Bronchial epithelial cell (primary cell): ENCODE data around the gene OR13D1. TPM values are rescaled to one million over a fixed set of nuclear protein-coding genes. Genes with fewer than 3 reads are reported as not detected.

Source experiments
- DNase-seq: peaks from one replicate; pipeline ENCODE4 v3.0.0-alpha.2; 2010; ENCODE audit warnings: low read depth
- FAIRE-seq: peaks from 2 replicates; lab custom pipeline; 2011; peaks lifted over from hg19 to GRCh38; lab: Jason Lieb, UNC
- H3K27me3 ChIP-seq: 2 replicates; pipeline ENCODE4 v1.5.1; 2011; ENCODE audit warnings: low read length; ENCODE audit not compliant: control insufficient read depth, insufficient read depth
- H3K36me3 ChIP-seq: 2 replicates; pipeline ENCODE4 v1.5.1; 2011; ENCODE audit warnings: low read length; ENCODE audit not compliant: control insufficient read depth, insufficient read depth
- H3K4me3 ChIP-seq: 2 replicates; pipeline ENCODE4 v1.5.1; 2011; ENCODE audit warnings: mild to moderate bottlenecking, low read depth, low read length, control low read depth
- total RNA-seq: library from RNA; depleted of rRNA; stranded (reverse); fragments of >200 nt; gene quantifications from 2 replicates; pipeline ENCODE4 v1.2.1, GENCODE V29; 2014
- TF ChIP-seq, protein P1 (sequence below): IDR thresholded peaks from 2 replicates; pipeline ENCODE4 v1.5.1; 2011; ENCODE audit warnings: mild to moderate bottlenecking, moderate library complexity, low read length, control low read depth, inconsistent platforms; ENCODE audit not compliant: insufficient read depth, severe bottlenecking

OR13D1 gene
- total RNA-seq, 1 donor from 2014 or later: not detected

- no peak for DNase-seq
- TF ChIP-seq, protein P1, sequence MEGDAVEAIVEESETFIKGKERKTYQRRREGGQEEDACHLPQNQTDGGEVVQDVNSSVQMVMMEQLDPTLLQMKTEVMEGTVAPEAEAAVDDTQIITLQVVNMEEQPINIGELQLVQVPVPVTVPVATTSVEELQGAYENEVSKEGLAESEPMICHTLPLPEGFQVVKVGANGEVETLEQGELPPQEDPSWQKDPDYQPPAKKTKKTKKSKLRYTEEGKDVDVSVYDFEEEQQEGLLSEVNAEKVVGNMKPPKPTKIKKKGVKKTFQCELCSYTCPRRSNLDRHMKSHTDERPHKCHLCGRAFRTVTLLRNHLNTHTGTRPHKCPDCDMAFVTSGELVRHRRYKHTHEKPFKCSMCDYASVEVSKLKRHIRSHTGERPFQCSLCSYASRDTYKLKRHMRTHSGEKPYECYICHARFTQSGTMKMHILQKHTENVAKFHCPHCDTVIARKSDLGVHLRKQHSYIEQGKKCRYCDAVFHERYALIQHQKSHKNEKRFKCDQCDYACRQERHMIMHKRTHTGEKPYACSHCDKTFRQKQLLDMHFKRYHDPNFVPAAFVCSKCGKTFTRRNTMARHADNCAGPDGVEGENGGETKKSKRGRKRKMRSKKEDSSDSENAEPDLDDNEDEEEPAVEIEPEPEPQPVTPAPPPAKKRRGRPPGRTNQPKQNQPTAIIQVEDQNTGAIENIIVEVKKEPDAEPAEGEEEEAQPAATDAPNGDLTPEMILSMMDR: no peak
- FAIRE-seq: no peak
These were observed 17.3 kb downstream of the OR13D1 start for GRCh38 chr9:104711604-104712003.

DNA sequence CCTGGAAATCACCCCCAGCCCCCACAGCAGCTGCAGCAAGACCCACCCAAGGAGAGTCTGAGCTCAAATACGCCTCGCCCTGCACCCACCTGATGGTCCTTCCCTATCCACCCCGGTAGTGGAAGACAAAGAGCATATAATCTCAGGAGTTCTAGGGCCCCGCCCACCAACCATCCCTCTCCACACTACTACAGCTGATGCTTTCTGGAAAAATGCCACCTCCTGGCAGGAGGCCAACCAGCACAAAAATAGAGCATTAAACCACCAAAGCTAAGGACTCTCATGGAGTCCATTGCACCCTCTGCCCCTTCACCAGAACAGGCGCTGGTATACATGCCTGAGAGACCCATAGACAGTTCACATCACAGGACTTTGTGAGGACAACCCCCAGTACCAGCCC, 30.7 kb downstream of the OR13D1 start:
- no peak for FAIRE-seq
- Histone ChIP-seq H3K36me3 (no peaks in the 10 kb centered on the region), H3K4me3 (no peak overlapping the region), H3K27me3 (no peaks in the 10 kb centered on the region)
- no peak for DNase-seq
- TF ChIP-seq, protein P1: no peak

More at GRCh38 chr9:104711604-104712003, 17.3 kb downstream of the OR13D1 start:
- Histone ChIP-seq H3K4me3 (no peak overlapping the region), H3K36me3 (no peaks in the 10 kb centered on the region), H3K27me3 (no peaks in the 10 kb centered on the region)

- DNase-seq (no peak), FAIRE-seq (no peak)
- no peaks in the 10 kb centered on the region for H3K27me3 ChIP-seq
- TF ChIP-seq, protein P1: no peak
- no peaks in the 10 kb centered on the region for H3K36me3 ChIP-seq
- no peak overlapping the region for H3K4me3 ChIP-seq
These were observed 44.1 kb downstream of the OR13D1 start for GRCh38 chr9:104738452-104738851.

DNA sequence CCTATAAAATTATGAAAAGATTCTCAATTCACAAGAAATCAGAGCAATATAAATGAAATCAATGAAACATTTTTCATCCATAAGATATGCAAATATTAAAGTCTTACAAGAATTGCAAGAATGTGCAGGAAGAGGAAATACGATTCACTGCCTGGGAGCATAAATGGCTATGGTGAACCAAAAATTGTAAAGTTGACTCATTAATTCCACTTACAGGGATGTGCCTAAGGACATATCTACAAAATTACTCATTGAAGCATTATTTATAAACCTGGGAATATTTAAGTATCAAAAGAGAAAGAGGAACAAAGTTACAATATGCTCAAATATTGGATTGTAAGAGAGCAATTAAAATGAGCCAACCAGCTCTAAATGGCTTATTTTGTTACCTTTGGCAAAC, 46.3 kb downstream of the OR13D1 start:
- FAIRE-seq (no peak), DNase-seq (peak; percentile 78)
- TF ChIP-seq, protein P1: no peak
- no peaks in the 10 kb centered on the region for H3K27me3 ChIP-seq
- no peak overlapping the region for H3K4me3 ChIP-seq
- no peaks in the 10 kb centered on the region for H3K36me3 ChIP-seq

DNA sequence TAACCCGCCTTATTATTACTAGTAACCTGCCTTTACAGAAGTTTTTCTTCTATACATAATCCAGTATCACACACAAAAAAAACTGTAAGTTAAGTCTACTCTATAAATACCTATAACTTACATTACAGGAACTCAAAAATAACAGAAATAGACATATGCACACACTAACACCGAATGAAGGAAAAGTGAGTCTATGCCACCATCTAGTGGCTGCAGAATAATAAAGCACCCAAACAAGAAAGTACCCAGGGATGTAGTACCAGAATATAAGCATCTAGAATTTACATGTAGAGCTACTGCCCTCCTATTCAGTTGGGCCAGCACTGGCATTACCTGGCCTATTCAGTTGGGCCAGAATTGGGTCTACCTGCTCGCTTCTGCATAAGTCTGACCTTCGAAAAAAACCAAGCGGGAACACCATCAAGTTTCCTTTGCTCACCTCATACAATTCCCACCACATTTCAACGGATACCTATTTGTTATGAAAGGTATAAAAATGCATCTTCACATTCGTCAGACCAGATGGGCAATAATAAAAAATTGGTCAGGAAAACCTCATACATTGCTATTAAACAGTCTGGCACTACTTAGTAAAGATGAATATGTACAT, 49.2 kb downstream of the OR13D1 start:
- DNase-seq: peak; percentile 66
- Histone ChIP-seq H3K4me3 (no peak overlapping the region), H3K36me3 (no peaks in the 10 kb centered on the region), H3K27me3 (no peaks in the 10 kb centered on the region)
- FAIRE-seq: no peak
- TF ChIP-seq, protein P1: peak; percentile 49

Other genes with a start within 250 kb of the OR13D1 start
- not detected in 2 replicates for gene OR13F1, start 190.3 kb upstream of the OR13D1 start, total RNA-seq
- gene OR13C4, start 167.3 kb upstream of the OR13D1 start, total RNA-seq: not detected in 2 replicates
- not detected in 2 replicates for gene OR13C3, start 157.7 kb upstream of the OR13D1 start, total RNA-seq
- gene OR13C8, start 125.3 kb upstream of the OR13D1 start, total RNA-seq: not detected in 2 replicates
- gene OR13C5, start 95.1 kb upstream of the OR13D1 start, total RNA-seq: not detected in 2 replicates
- gene OR13C2, start 88.9 kb upstream of the OR13D1 start, total RNA-seq: not detected in 2 replicates
- gene OR13C9, start 76.3 kb upstream of the OR13D1 start, total RNA-seq: not detected in 2 replicates
- 26.9 and 30.6 TPM in 2 replicates for gene NIPSNAP3A, start 53.2 kb downstream of the OR13D1 start, total RNA-seq
- 0.26 and 0.51 TPM in 2 replicates for gene NIPSNAP3B, start 69.6 kb downstream of the OR13D1 start, total RNA-seq
- gene ABCA1, start 233.6 kb downstream of the OR13D1 start, total RNA-seq: 34.2 and 40.6 TPM in 2 replicates